Chondrocyte (in vitro differentiated cells): ENCODE measurements around the gene DUS4L. TPM values are rescaled to one million over a fixed set of nuclear protein-coding genes. Genes with fewer than 3 reads are reported as not detected.

Source experiments
- DNase-seq: peaks from one replicate; pipeline ENCODE4 v3.0.0; 2021; ENCODE audit warnings: mixed read lengths, low spot score
- H3K27ac Mint-ChIP-seq: one replicate; pipeline ENCODE4 v1.8.0; 2021; ENCODE audit warnings: mild to moderate bottlenecking, moderate library complexity, mixed read lengths; ENCODE audit not compliant: unreplicated experiment
- H3K27me3 Mint-ChIP-seq: 2 replicates; pipeline ENCODE4 v1.8.0; 2021; ENCODE audit warnings: low read depth, mixed read lengths
- H3K36me3 Mint-ChIP-seq: 2 replicates; pipeline ENCODE4 v1.8.0; 2021; ENCODE audit warnings: low read depth, mixed read lengths
- H3K4me1 Mint-ChIP-seq: 2 replicates; pipeline ENCODE4 v1.8.0; 2021; ENCODE audit warnings: low read depth, mild to moderate bottlenecking, mixed read lengths
- H3K4me3 Mint-ChIP-seq: one replicate; pipeline ENCODE4 v1.8.0; 2021; ENCODE audit warnings: mild to moderate bottlenecking, moderate library complexity, mixed read lengths; ENCODE audit not compliant: unreplicated experiment
- H3K9me3 Mint-ChIP-seq: 2 replicates; pipeline ENCODE4 v1.8.0; 2021; ENCODE audit warnings: low read depth, mixed read lengths
- long read RNA-seq: library from polyadenylated mRNA; stranded (forward); transcript quantifications from one replicate; pipeline ENCODE4 v2.0.0, GENCODE V29; 2021
- total RNA-seq: library from RNA; stranded (reverse); gene quantifications from 3 replicates; pipeline ENCODE4 v1.2.1, GENCODE V29; 2021
- TF ChIP-seq, protein P1 (sequence below): fragments of 200-600 bp; sonication (generic); IDR thresholded peaks from 2 replicates; pipeline ENCODE4 v1.5.0; 2021; ENCODE audit warnings: antibody characterized with exemption, mild to moderate bottlenecking, moderate library complexity

Gene DUS4L
- 4.6 to 8.8 TPM (median 4.9 TPM) in 3 replicates for total RNA-seq
- long read RNA-seq, partial matches to known transcripts, result 0 of 1 reads
- long read RNA-seq, other reads (novel, unspliced or antisense), result 1 of 1 reads

- H3K36me3 Mint-ChIP-seq, result no peaks in the 10 kb centered on the region
- peaks cover 58% of the 10 kb centered on the region for H3K4me1 Mint-ChIP-seq
- peak within 1 kb of the TSS; percentile 92 for H3K4me3 Mint-ChIP-seq
- no peaks in the 10 kb centered on the region for H3K9me3 Mint-ChIP-seq
- TF ChIP-seq, protein P1, sequence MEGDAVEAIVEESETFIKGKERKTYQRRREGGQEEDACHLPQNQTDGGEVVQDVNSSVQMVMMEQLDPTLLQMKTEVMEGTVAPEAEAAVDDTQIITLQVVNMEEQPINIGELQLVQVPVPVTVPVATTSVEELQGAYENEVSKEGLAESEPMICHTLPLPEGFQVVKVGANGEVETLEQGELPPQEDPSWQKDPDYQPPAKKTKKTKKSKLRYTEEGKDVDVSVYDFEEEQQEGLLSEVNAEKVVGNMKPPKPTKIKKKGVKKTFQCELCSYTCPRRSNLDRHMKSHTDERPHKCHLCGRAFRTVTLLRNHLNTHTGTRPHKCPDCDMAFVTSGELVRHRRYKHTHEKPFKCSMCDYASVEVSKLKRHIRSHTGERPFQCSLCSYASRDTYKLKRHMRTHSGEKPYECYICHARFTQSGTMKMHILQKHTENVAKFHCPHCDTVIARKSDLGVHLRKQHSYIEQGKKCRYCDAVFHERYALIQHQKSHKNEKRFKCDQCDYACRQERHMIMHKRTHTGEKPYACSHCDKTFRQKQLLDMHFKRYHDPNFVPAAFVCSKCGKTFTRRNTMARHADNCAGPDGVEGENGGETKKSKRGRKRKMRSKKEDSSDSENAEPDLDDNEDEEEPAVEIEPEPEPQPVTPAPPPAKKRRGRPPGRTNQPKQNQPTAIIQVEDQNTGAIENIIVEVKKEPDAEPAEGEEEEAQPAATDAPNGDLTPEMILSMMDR, result no peak
- H3K27me3 Mint-ChIP-seq, result no peaks in the 10 kb centered on the region
- H3K27ac Mint-ChIP-seq, result peak within 1 kb of the TSS; percentile 86
- no peak for DNase-seq
These were observed at the start of gene DUS4L, which contains the start of gene COG5 for GRCh38 chr7:107563775-107564552. TSS of gene DUS4L (plus strand) at chr7:107563971. CDS start at chr7:107567071, 3,100 bp downstream. TSS of gene COG5 (minus strand) at chr7:107563920. CDS start at chr7:107563896, 24 bp downstream.

- TF ChIP-seq, protein P1, result no peak
- Mint-ChIP-seq H3K36me3 (peaks cover 11% of the 10 kb centered on the region), H3K4me1 (peaks cover 11% of the 10 kb centered on the region), H3K9me3 (no peaks in the 10 kb centered on the region), H3K27me3 (no peaks in the 10 kb centered on the region), H3K27ac (no peak overlapping the region), H3K4me3 (no peak overlapping the region)
- DNase-seq, result no peak
These were observed 37.1 kb upstream of the DUS4L start for GRCh38 chr7:107526672-107527071.

- peaks cover 9% of the 10 kb centered on the region for H3K36me3 Mint-ChIP-seq
- no peaks in the 10 kb centered on the region for H3K9me3 Mint-ChIP-seq
- DNase-seq, result no peak
- H3K27ac Mint-ChIP-seq, result no peak overlapping the region
- H3K27me3 Mint-ChIP-seq, result no peaks in the 10 kb centered on the region
- peaks cover 11% of the 10 kb centered on the region for H3K4me1 Mint-ChIP-seq
- TF ChIP-seq, protein P1, result no peak
- H3K4me3 Mint-ChIP-seq, result no peak overlapping the region
These were observed 36.6 kb upstream of the DUS4L start for GRCh38 chr7:107527196-107527595.

- no peak for DNase-seq
- H3K4me1 Mint-ChIP-seq, result peaks cover 11% of the 10 kb centered on the region
- no peaks in the 10 kb centered on the region for H3K9me3 Mint-ChIP-seq
- H3K36me3 Mint-ChIP-seq, result peaks cover 14% of the 10 kb centered on the region
- no peaks in the 10 kb centered on the region for H3K27me3 Mint-ChIP-seq
- TF ChIP-seq, protein P1, result no peak
- no peak overlapping the region for H3K4me3 Mint-ChIP-seq
- H3K27ac Mint-ChIP-seq, result no peak overlapping the region
These were observed 35.3 kb upstream of the DUS4L start for GRCh38 chr7:107528461-107528860.

DNA sequence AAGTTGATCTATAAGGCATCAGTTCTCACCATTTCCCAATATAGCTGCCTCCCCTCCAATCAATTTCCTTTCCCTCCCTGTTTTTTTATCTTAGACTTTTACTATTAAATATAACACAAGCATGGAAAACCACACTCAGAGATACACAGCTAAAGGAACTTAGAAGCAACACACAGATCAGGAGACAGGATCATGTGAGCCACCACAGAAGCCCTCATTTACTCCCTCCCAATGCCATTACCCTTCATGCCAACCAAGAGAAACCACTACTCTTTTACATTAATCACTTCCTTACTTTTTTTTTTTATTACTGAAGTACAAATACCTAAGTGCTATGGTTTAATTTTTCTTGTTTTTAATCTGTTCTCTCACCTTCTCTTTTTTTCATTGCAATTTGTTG is 33.0 kb upstream of the DUS4L start:
- Mint-ChIP-seq H3K9me3 (peaks cover 13% of the 10 kb centered on the region), H3K27me3 (no peaks in the 10 kb centered on the region), H3K4me3 (no peak overlapping the region), H3K36me3 (peaks cover 30% of the 10 kb centered on the region), H3K4me1 (peaks cover 11% of the 10 kb centered on the region), H3K27ac (no peak overlapping the region)
- no peak for DNase-seq
- TF ChIP-seq, protein P1, result no peak
